HL-60 (cell line): ENCODE data around the gene DIP2C.

Experiments used
- GABPA ChIP-seq: IDR thresholded peaks from 2 replicates; pipeline ENCODE4 v1.6.1; 2012; ENCODE audit warnings: low read depth
- POLR2AphosphoS5 ChIP-seq: IDR thresholded peaks from 2 replicates; pipeline ENCODE4 v1.6.1; 2012; ENCODE audit warnings: low read depth
- TF ChIP-seq, protein P1 (sequence below): IDR thresholded peaks from one replicate; pipeline ENCODE4 v1.5.1; 2011; ENCODE audit warnings: low read length, control low read depth, inconsistent platforms; ENCODE audit not compliant: insufficient read depth
- TF ChIP-seq, protein P2 (sequence below): IDR thresholded peaks from 2 replicates; pipeline ENCODE4 v1.6.1; 2012; ENCODE audit warnings: low read depth; ENCODE audit not compliant: insufficient replicate concordance

DNA sequence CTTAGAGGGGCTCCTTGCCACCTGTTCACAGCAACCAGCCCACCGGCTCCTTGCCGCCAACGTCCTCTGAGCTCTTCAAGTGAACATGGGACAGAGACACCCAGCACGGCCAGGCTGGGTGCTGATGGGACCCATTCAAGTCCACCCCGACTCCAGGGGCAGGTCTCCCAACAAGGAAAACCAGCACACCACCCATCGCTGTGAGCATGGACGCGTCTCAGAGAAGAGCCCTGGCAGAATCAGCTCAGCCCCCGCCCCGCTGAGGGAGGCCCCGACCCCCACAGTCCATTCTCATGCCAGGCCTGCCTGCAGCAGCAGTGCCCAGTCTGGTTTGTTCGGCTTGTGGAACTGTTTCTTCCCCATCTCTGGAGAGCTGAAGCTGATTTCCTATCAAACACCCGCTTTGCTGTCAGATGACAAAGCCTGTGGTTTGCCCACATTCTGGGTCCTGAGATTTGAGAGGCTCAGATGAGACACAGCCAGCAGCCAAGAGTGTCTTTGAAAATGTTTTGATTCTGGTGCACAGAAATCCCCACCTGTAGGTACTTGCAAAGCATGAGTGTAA lies 337.6 kb downstream of the DIP2C start:
- TF ChIP-seq, protein P1, sequence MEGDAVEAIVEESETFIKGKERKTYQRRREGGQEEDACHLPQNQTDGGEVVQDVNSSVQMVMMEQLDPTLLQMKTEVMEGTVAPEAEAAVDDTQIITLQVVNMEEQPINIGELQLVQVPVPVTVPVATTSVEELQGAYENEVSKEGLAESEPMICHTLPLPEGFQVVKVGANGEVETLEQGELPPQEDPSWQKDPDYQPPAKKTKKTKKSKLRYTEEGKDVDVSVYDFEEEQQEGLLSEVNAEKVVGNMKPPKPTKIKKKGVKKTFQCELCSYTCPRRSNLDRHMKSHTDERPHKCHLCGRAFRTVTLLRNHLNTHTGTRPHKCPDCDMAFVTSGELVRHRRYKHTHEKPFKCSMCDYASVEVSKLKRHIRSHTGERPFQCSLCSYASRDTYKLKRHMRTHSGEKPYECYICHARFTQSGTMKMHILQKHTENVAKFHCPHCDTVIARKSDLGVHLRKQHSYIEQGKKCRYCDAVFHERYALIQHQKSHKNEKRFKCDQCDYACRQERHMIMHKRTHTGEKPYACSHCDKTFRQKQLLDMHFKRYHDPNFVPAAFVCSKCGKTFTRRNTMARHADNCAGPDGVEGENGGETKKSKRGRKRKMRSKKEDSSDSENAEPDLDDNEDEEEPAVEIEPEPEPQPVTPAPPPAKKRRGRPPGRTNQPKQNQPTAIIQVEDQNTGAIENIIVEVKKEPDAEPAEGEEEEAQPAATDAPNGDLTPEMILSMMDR: no peak
- TF ChIP-seq GABPA (no peak), POLR2AphosphoS5 (no peak)
- TF ChIP-seq, protein P2, sequence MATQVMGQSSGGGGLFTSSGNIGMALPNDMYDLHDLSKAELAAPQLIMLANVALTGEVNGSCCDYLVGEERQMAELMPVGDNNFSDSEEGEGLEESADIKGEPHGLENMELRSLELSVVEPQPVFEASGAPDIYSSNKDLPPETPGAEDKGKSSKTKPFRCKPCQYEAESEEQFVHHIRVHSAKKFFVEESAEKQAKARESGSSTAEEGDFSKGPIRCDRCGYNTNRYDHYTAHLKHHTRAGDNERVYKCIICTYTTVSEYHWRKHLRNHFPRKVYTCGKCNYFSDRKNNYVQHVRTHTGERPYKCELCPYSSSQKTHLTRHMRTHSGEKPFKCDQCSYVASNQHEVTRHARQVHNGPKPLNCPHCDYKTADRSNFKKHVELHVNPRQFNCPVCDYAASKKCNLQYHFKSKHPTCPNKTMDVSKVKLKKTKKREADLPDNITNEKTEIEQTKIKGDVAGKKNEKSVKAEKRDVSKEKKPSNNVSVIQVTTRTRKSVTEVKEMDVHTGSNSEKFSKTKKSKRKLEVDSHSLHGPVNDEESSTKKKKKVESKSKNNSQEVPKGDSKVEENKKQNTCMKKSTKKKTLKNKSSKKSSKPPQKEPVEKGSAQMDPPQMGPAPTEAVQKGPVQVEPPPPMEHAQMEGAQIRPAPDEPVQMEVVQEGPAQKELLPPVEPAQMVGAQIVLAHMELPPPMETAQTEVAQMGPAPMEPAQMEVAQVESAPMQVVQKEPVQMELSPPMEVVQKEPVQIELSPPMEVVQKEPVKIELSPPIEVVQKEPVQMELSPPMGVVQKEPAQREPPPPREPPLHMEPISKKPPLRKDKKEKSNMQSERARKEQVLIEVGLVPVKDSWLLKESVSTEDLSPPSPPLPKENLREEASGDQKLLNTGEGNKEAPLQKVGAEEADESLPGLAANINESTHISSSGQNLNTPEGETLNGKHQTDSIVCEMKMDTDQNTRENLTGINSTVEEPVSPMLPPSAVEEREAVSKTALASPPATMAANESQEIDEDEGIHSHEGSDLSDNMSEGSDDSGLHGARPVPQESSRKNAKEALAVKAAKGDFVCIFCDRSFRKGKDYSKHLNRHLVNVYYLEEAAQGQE: no peak
